HG03520 (cell line): ENCODE measurements around the gene BPIFB4.
"Not testable (repeated sequence)": the region's sequence is repeated elsewhere in the genome, so short reads cannot be mapped to it uniquely, and the experiment has no call there.

Experiments
- ATAC-seq: cut with Tn5 transposase; IDR thresholded peaks from one replicate; pipeline ENCODE4 v1.9.1; 2021; ENCODE audit warnings: mild to moderate bottlenecking, moderate library complexity; ENCODE audit not compliant: unreplicated experiment

BPIFB4 gene

GRCh38 chr20:33115501-33115900 is 36.1 kb downstream of the BPIFB4 start:
- ATAC-seq: not testable (repeated sequence)

DNA sequence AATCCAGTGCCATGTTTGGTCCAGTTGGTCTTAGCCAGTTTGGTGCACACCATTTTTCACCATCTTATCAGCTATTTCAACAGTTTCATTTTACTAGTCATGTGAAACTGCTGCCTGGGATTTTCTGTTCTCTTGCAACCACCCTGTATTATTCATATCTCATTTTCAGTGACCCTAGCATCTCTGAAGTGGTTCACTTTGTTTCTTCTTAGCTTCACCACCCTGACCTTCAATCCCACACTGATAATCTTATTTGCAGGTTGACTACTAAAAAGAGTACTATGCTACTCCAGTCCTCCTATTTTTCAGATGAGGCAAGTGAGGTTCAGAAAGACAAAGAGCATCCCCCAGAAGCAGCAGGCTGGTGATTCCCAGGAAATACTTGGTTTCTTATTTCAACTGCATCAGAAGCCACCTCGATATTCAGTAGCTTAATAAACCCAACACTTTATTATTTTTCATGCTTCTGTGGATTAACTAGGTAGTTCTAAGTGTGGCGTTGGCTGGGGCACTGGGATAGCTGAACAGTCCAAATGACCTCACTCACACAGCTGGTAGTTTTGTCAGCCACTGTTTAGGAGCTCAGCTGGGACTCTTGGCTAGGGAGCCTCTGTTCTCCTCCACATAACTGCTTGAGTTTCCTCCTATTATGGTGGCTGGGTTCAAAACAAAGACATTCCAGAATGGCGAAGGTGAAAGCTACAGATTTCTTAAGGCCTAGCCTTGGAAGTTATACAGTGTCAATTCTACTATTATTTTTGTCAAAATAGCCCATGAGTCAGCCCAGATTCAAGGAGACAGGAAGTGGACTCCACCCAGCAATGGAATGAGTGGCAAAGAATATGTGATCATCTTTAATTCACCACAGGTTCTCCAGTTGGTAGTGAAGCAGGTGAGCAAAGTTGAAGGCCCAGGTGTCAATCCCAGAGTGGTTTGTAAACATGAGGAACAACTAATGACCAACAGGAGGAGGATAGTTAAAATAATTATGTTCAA is 40.6 kb downstream of the BPIFB4 start:
- ATAC-seq: no peak

GRCh38 chr20:33120934-33121333 is 41.5 kb downstream of the BPIFB4 start:
- ATAC-seq: no peak

DNA sequence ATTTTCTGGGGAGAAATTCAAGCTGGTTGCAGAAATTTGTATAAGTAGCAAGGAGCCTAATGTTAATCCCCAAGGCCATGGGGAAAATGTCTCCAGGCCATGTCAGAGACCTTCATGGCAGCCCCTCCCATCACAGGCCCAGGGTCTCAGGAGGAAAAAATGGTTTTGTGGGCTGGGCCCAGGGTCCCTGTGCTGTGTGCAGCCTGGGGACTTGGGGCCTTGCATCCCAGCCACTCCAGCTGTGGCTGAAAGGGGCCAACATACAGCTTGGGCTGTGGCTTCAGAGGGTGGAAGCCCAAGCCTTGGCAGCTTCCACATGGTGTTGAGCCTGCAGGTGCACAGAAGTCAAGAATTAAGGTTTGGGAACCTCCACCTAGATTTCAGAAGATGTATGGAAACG is 42.9 kb downstream of the BPIFB4 start:
- not testable (repeated sequence) for ATAC-seq

DNA sequence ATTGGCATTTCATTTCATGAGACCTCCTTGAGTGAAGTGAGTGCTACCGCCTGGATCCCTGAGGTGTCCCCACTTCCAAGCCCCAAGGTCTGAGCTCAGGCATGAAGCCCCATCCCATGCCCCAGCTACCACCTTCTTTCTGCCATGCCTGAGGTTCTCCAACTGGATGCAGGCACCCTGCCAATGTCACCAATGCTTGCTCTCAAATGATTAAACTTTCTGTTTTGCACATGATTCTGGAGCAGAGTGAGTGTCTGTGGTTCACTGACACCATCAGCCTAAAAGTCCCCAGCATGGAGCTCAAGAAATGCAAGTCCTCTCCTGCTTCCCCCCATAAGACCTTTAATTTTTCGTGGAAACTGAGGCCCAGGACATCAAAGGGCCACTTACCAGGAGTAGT is 44.8 kb downstream of the BPIFB4 start:
- no peak for ATAC-seq

GRCh38 chr20:33124994-33125393 is 45.6 kb downstream of the BPIFB4 start:
- no peak for ATAC-seq

- ATAC-seq: no peak
Measured at GRCh38 chr20:33125983-33126382, 46.5 kb downstream of the BPIFB4 start.

DNA sequence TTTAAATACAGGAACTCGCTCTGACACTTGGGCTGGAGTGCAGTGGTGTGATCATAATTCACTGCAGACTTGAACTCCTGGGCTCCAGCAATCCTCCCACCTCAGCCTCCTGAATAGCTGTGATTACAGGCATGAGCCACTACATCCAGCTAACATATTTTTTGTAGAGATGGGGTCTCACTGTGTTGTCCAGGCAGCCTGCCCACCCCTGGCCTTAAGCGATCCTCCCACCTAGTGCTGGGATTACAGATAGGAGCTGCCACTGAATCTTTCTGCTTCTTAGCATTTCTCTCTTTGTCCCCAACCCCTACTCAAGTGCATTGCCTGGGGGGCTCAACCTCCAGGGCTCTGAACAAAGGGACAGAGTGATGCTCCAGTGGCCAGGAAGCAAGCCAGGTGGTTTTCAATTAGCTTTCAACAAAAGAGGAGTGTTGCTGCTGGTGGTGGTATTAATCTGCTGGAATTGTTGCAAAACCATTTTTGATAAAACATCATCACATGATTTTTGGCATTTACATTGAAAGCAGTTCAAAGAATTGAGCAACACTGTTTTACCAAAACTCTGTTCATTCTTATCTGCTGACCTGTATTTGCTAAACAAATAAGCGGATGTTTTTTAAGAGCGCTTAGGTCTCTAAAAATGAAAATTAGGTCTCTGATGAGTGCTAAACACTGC is 48.1 kb downstream of the BPIFB4 start:
- no peak for ATAC-seq

DNA sequence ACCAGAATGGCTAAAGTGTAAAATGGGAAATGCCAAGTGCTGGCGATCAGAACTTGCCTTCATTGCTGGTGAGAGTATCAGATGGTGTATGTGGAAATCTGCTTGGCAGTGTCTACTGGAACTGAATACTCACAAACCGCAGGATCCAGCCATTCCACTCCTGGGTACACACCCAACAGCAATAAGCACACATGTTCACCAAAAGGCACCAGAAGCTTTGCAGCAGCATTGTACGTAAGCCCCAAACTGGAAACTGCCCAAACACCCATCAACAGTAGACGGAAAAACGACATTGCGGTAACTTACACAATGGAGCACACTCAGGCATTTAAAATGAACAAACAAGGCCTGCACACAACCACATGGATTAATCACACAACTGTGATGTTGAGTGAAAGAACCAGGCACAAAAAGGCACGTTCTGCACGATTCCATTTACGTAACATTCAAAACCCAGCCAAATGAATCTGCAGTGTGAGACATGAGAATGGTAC is 51.2 kb downstream of the BPIFB4 start:
- ATAC-seq: no peak

DNA sequence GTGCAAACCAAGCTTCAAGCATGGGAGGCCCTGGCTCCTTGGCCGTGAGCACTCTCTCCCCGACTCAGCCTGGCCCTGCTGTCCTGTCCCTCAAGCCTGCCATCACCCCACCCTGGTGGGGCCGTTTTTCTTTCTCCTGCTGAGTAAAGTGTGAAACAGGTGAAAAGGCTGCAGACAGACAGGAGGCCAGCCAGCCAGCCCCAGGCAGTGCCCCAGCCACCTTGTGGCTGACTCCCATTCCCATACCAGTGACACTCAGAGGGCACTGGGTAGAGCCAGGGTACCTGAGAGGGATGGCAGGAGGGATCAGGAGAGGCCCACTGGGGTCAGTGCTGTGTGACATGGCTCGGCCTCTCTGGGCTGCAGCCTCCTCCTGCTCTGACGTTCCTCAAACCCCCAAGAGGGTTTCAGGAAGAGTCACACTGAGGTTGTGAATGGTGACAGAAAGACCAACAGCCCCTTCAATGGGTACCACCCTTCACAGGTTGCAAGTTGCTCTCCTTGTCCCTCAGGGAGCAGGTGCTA is 52.6 kb downstream of the BPIFB4 start:
- no peak for ATAC-seq

- ATAC-seq: no peak
Measured at GRCh38 chr20:33132513-33133372, 53.3 kb downstream of the BPIFB4 start.

GRCh38 chr20:33133373-33133941 is 54.0 kb downstream of the BPIFB4 start:
- ATAC-seq: no peak

- no peak for ATAC-seq
Measured at GRCh38 chr20:33137195-33137594, 57.8 kb downstream of the BPIFB4 start.

- ATAC-seq: no peak
Measured at GRCh38 chr20:33139467-33139866, 60.0 kb downstream of the BPIFB4 start.

- no peak for ATAC-seq
Measured at GRCh38 chr20:33145521-33145920, 66.1 kb downstream of the BPIFB4 start.

GRCh38 chr20:33147299-33147698 is 67.9 kb downstream of the BPIFB4 start:
- no peak for ATAC-seq

DNA sequence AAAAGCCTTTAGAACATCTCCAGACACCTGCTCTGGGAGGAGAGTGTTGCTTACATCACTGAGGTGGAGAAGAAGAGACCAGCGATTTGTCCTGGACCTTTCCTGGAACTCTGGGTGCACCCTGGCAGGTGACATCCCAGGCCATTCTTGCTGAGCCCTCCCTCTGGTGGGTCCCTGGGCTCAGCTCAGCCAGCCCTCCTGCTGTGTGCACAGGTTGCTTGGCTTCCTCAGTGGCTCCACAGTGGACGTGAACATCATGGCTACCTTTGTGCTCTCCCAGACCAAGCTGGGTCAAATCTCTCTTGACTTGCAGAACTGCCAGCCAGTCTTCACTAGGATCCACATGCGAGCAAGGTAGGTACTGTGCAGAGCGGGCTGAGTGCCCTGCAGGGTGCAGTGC is 68.6 kb downstream of the BPIFB4 start:
- no peak for ATAC-seq

- ATAC-seq: no peak
Measured at GRCh38 chr20:33154252-33154651, 74.8 kb downstream of the BPIFB4 start.

GRCh38 chr20:33158637-33159385 is 79.4 kb downstream of the BPIFB4 start:
- ATAC-seq: no peak

- no peak for ATAC-seq
Measured at GRCh38 chr20:33159713-33160112, 80.3 kb downstream of the BPIFB4 start.
